ENCODE data around the gene CASQ2. TPM values are rescaled to one million over a fixed set of nuclear protein-coding genes. Genes with fewer than 3 reads are reported as not detected.

The CASQ2 gene
- 100 to 1,000 TPM; 706 to 865 (median 788) TPM for total RNA-seq
- polyA plus RNA-seq: 702 TPM
- long read RNA-seq, donor 1, transcript CASQ2-201 (11 exons, 2,674 nt): major isoform, 1,033 of 1,154 reads
- long read RNA-seq, donor 1, partial matches to known transcripts: 54 of 1,154 reads
- long read RNA-seq, donor 1, other reads (novel, unspliced or antisense): 67 of 1,154 reads
- long read RNA-seq, donor 2, transcript CASQ2-201 (11 exons, 2,674 nt): major isoform, 406 of 464 reads
- long read RNA-seq, donor 2, partial matches to known transcripts: 15 of 464 reads
- long read RNA-seq, donor 2, other reads (novel, unspliced or antisense): 43 of 464 reads
- long read RNA-seq, donor 3, transcript CASQ2-201 (11 exons, 2,674 nt): major isoform, 3,236 of 3,904 reads
- long read RNA-seq, donor 3, partial matches to known transcripts: 167 of 3,904 reads
- long read RNA-seq, donor 3, other reads (novel, unspliced or antisense): 501 of 3,904 reads
- long read RNA-seq, donor 4, transcript CASQ2-201 (11 exons, 2,674 nt): major isoform, 496 of 551 reads
- long read RNA-seq, donor 4, partial matches to known transcripts: 9 of 551 reads
- long read RNA-seq, donor 4, other reads (novel, unspliced or antisense): 46 of 551 reads

- DNase-seq (peak; percentile 52 to 87 (median 83)), ATAC-seq (peak; percentile 79 to 85)
- intact Hi-C loops (cut with DNase I): loop anchor here (5.0 to 10.0 kb wide), 4 partner anchors 41 to 156 kb away; no protein-coding TSS in a partner anchor
- Histone ChIP-seq H3K4me1 (ENCODE audit: control insufficient read depth, insufficient read depth, low read length) (no peaks in the 10 kb centered on the region), H3K27ac (ENCODE audit: low read length) (peak within 1 kb of the TSS; percentile 99), H3K4me3 (ENCODE audit: low read length) (peak within 1 kb of the TSS; percentile 66), H3K9me3 (ENCODE audit: control insufficient read depth, low read length) (no peaks in the 10 kb centered on the region), H3K27me3 (ENCODE audit: control insufficient read depth, insufficient read depth) (no peaks in the 10 kb centered on the region)
- 55% methylated on average over 8 of the region's 8 CpGs for WGBS
Measured at GRCh38 chr1:115768549-115768948, at the start of gene CASQ2. Gene CASQ2, minus strand, starts transcription at chr1:115768714. Its CDS starts 173 bp downstream, at chr1:115768541.

- no peak for ATAC-seq
- no peak for DNase-seq
- H3K4me3 ChIP-seq (ENCODE audit: low read length): no peak overlapping the region
- H3K27me3 ChIP-seq (ENCODE audit: control insufficient read depth, insufficient read depth): no peaks in the 10 kb centered on the region
- intact Hi-C loops (cut with DNase I): no loop called here
- no peaks in the 10 kb centered on the region for H3K4me1 ChIP-seq (ENCODE audit: control insufficient read depth, insufficient read depth, low read length)
- 48% methylated on average over 3 of the region's 3 CpGs for WGBS
- no peak overlapping the region for H3K27ac ChIP-seq (ENCODE audit: low read length)
- H3K9me3 ChIP-seq (ENCODE audit: control insufficient read depth, low read length): no peaks in the 10 kb centered on the region
Measured at GRCh38 chr1:115815694-115816093, 47.2 kb upstream of the CASQ2 start.

GRCh38 chr1:115814685-115815398 lies 46.3 kb upstream of the CASQ2 start:
- ATAC-seq (peak in 1 of 2 donors; percentile 85), DNase-seq (no peak)
- H3K4me3 ChIP-seq (ENCODE audit: low read length): no peak overlapping the region
- intact Hi-C loops (cut with DNase I): no loop called here
- 54% methylated on average over 4 of the region's 4 CpGs for WGBS
- no peaks in the 10 kb centered on the region for H3K27me3 ChIP-seq (ENCODE audit: control insufficient read depth, insufficient read depth)
- H3K27ac ChIP-seq (ENCODE audit: low read length): no peak overlapping the region
- H3K4me1 ChIP-seq (ENCODE audit: control insufficient read depth, insufficient read depth, low read length): no peaks in the 10 kb centered on the region
- no peaks in the 10 kb centered on the region for H3K9me3 ChIP-seq (ENCODE audit: control insufficient read depth, low read length)

- Histone ChIP-seq H3K27ac (ENCODE audit: low read length) (no peak overlapping the region), H3K4me1 (ENCODE audit: control insufficient read depth, insufficient read depth, low read length) (no peaks in the 10 kb centered on the region), H3K27me3 (ENCODE audit: control insufficient read depth, insufficient read depth) (no peaks in the 10 kb centered on the region), H3K4me3 (ENCODE audit: low read length) (no peak overlapping the region), H3K9me3 (ENCODE audit: control insufficient read depth, low read length) (no peaks in the 10 kb centered on the region)
- peak in 1 of 2 donors; percentile 25 for ATAC-seq
- DNase-seq: no peak
- 94% methylated on average over 1 of the region's 1 CpG for WGBS
- intact Hi-C loops (cut with DNase I): no loop called here
Measured at GRCh38 chr1:115813727-115814126, 45.2 kb upstream of the CASQ2 start.

- Histone ChIP-seq H3K4me1 (ENCODE audit: control insufficient read depth, insufficient read depth, low read length) (no peaks in the 10 kb centered on the region), H3K4me3 (ENCODE audit: low read length) (no peak overlapping the region), H3K27ac (ENCODE audit: low read length) (no peak overlapping the region), H3K27me3 (ENCODE audit: control insufficient read depth, insufficient read depth) (no peaks in the 10 kb centered on the region), H3K9me3 (ENCODE audit: control insufficient read depth, low read length) (no peaks in the 10 kb centered on the region)
- DNase-seq: peak in 2 of 3 donors; percentile 47 to 53
- WGBS: 54% methylated on average over 3 of the region's 3 CpGs
- intact Hi-C loops (cut with DNase I): no loop called here
- peak; percentile 46 to 66 for ATAC-seq
Measured at GRCh38 chr1:115811140-115811828, 42.8 kb upstream of the CASQ2 start.

GRCh38 chr1:115810609-115811008 lies 42.1 kb upstream of the CASQ2 start:
- ATAC-seq (no peak), DNase-seq (no peak)
- no peak overlapping the region for H3K4me3 ChIP-seq (ENCODE audit: low read length)
- H3K27me3 ChIP-seq (ENCODE audit: control insufficient read depth, insufficient read depth): no peaks in the 10 kb centered on the region
- H3K4me1 ChIP-seq (ENCODE audit: control insufficient read depth, insufficient read depth, low read length): no peaks in the 10 kb centered on the region
- intact Hi-C loops (cut with DNase I): no loop called here
- WGBS: 94% methylated on average over 2 of the region's 2 CpGs
- no peak overlapping the region for H3K27ac ChIP-seq (ENCODE audit: low read length)
- H3K9me3 ChIP-seq (ENCODE audit: control insufficient read depth, low read length): no peaks in the 10 kb centered on the region

GRCh38 chr1:115809847-115810246 lies 41.3 kb upstream of the CASQ2 start:
- H3K4me3 ChIP-seq (ENCODE audit: low read length): no peak overlapping the region
- no peaks in the 10 kb centered on the region for H3K4me1 ChIP-seq (ENCODE audit: control insufficient read depth, insufficient read depth, low read length)
- WGBS: 75% methylated on average over 2 of the region's 2 CpGs
- no peak overlapping the region for H3K27ac ChIP-seq (ENCODE audit: low read length)
- no peak for ATAC-seq
- DNase-seq: no peak
- intact Hi-C loops (cut with DNase I): loop anchor here (5.0 to 10.0 kb wide), 6 partner anchors 165 to 215 kb away; partner anchors contain the start of gene SLC22A15 (in 1 of the 4)
- H3K27me3 ChIP-seq (ENCODE audit: control insufficient read depth, insufficient read depth): no peaks in the 10 kb centered on the region
- no peaks in the 10 kb centered on the region for H3K9me3 ChIP-seq (ENCODE audit: control insufficient read depth, low read length)

- Histone ChIP-seq H3K4me3 (ENCODE audit: low read length) (no peak overlapping the region), H3K27ac (ENCODE audit: low read length) (no peak overlapping the region), H3K27me3 (ENCODE audit: control insufficient read depth, insufficient read depth) (no peaks in the 10 kb centered on the region), H3K9me3 (ENCODE audit: control insufficient read depth, low read length) (no peaks in the 10 kb centered on the region), H3K4me1 (ENCODE audit: control insufficient read depth, insufficient read depth, low read length) (no peaks in the 10 kb centered on the region)
- intact Hi-C loops (cut with DNase I): loop anchor here (5.0 to 10.0 kb wide), 6 partner anchors 166 to 216 kb away; partner anchors contain the start of gene SLC22A15 (in 1 of the 4)
- DNase-seq (no peak), ATAC-seq (no peak)
Measured at GRCh38 chr1:115809076-115809475, 40.6 kb upstream of the CASQ2 start.

GRCh38 chr1:115807723-115808122 lies 39.2 kb upstream of the CASQ2 start:
- intact Hi-C loops (cut with DNase I): loop anchor here (5.0 to 10.0 kb wide), 6 partner anchors 167 to 217 kb away; partner anchors contain the start of gene SLC22A15 (in 1 of the 4)
- H3K4me3 ChIP-seq (ENCODE audit: low read length): no peak overlapping the region
- WGBS: 4% methylated on average over 2 of the region's 2 CpGs
- H3K27me3 ChIP-seq (ENCODE audit: control insufficient read depth, insufficient read depth): no peaks in the 10 kb centered on the region
- ATAC-seq: peak; percentile 58 to 77
- no peak for DNase-seq
- H3K4me1 ChIP-seq (ENCODE audit: control insufficient read depth, insufficient read depth, low read length): no peaks in the 10 kb centered on the region
- H3K9me3 ChIP-seq (ENCODE audit: control insufficient read depth, low read length): no peaks in the 10 kb centered on the region
- H3K27ac ChIP-seq (ENCODE audit: low read length): no peak overlapping the region

GRCh38 chr1:115805597-115805996 lies 37.1 kb upstream of the CASQ2 start:
- no peak for DNase-seq
- ATAC-seq: no peak
- Histone ChIP-seq H3K4me1 (ENCODE audit: control insufficient read depth, insufficient read depth, low read length) (no peaks in the 10 kb centered on the region), H3K27me3 (ENCODE audit: control insufficient read depth, insufficient read depth) (no peaks in the 10 kb centered on the region), H3K27ac (ENCODE audit: low read length) (no peak overlapping the region), H3K4me3 (ENCODE audit: low read length) (no peak overlapping the region), H3K9me3 (ENCODE audit: control insufficient read depth, low read length) (no peaks in the 10 kb centered on the region)
- intact Hi-C loops (cut with DNase I): loop anchor here (5.0 to 10.0 kb wide), 6 partner anchors 169 to 219 kb away; partner anchors contain the start of gene SLC22A15 (in 1 of the 4)
- 94% methylated on average over 1 of the region's 1 CpG for WGBS
